SK-N-SH treated with all-trans-retinoic acid at 6 μM for 48 hours (cell line): Measurements from ENCODE around the gene APOBEC4.

Experiments used
- ATAC-seq: fragments of 200-7000 bp; cut with Tn5 transposase; 3 replicates; pipeline ENCODE4 v1.9.1; 2020; ENCODE audit warnings: mild to moderate bottlenecking, moderate library complexity
- ARNTL ChIP-seq: fragments of 450-650 bp; formaldehyde crosslinking; IDR thresholded peaks from 2 replicates; pipeline ENCODE4 v1.5.0; 2020; ENCODE audit warnings: low read depth, mild to moderate bottlenecking, moderate library complexity, borderline replicate concordance
- BACH2 ChIP-seq: fragments of 250-450 bp; sonication (Bioruptor Pico); IDR thresholded peaks from 2 replicates; pipeline ENCODE4 v1.9.0; 2021; ENCODE audit warnings: mild to moderate bottlenecking, borderline replicate concordance
- CSDC2 ChIP-seq: fragments of 250-450 bp; sonication (Bioruptor Pico); IDR thresholded peaks from 2 replicates; pipeline ENCODE4 v1.5.0; 2020; ENCODE audit warnings: mild to moderate bottlenecking, moderate library complexity
- ESRRG ChIP-seq: fragments of 250-450 bp; sonication (Bioruptor Pico); IDR thresholded peaks from 2 replicates; pipeline ENCODE4 v1.6.1; 2021; ENCODE audit warnings: mild to moderate bottlenecking
- GLIS3 ChIP-seq: fragments of 250-450 bp; sonication (Bioruptor Pico); IDR thresholded peaks from 2 replicates; pipeline ENCODE4 v1.5.0; 2020; ENCODE audit warnings: mild to moderate bottlenecking, moderate library complexity
- ISL1 ChIP-seq: fragments of 250-450 bp; sonication (Bioruptor Pico); IDR thresholded peaks from 2 replicates; pipeline ENCODE4 v2.1.2; 2022; ENCODE audit warnings: mild to moderate bottlenecking, moderate library complexity
- OSR1 ChIP-seq: fragments of 250-450 bp; sonication (Bioruptor Pico); IDR thresholded peaks from 2 replicates; pipeline ENCODE4 v1.8.0; 2022; ENCODE audit warnings: moderate library complexity, mild to moderate bottlenecking, inconsistent platforms
- PATZ1 ChIP-seq: fragments of 250-450 bp; sonication (Bioruptor Pico); IDR thresholded peaks from 2 replicates; pipeline ENCODE4 v1.8.0; 2020; ENCODE audit warnings: mild to moderate bottlenecking, moderate library complexity, borderline replicate concordance
- PPARA ChIP-seq: fragments of 250-450 bp; sonication (Bioruptor Pico); IDR thresholded peaks from 2 replicates; pipeline ENCODE4 v1.5.0; 2020; ENCODE audit warnings: mild to moderate bottlenecking, borderline replicate concordance
- RARB ChIP-seq: fragments of 250-450 bp; sonication (Bioruptor Pico); IDR thresholded peaks from 2 replicates; pipeline ENCODE4 v1.8.0; 2021; ENCODE audit warnings: mild to moderate bottlenecking, moderate library complexity
- SNAI2 ChIP-seq: fragments of 250-450 bp; sonication (Bioruptor Pico); IDR thresholded peaks from 2 replicates; pipeline ENCODE4 v1.5.0; 2020; ENCODE audit warnings: mild to moderate bottlenecking, moderate library complexity
- TCF4 ChIP-seq: fragments of 250-450 bp; sonication (Bioruptor Pico); IDR thresholded peaks from 2 replicates; pipeline ENCODE4 v1.8.0; 2021; ENCODE audit warnings: mild to moderate bottlenecking, moderate library complexity, borderline replicate concordance
- ZC3H10 ChIP-seq: fragments of 250-450 bp; sonication (Bioruptor Pico); IDR thresholded peaks from 2 replicates; pipeline ENCODE4 v1.5.1; 2021; ENCODE audit warnings: mild to moderate bottlenecking, moderate library complexity
- ZFP3 ChIP-seq: fragments of 250-450 bp; sonication (Bioruptor Pico); IDR thresholded peaks from 2 replicates; pipeline ENCODE4 v1.5.0; 2020; ENCODE audit warnings: mild to moderate bottlenecking, moderate library complexity
- ZFP30 ChIP-seq: fragments of 450-650 bp; formaldehyde crosslinking; IDR thresholded peaks from 2 replicates; pipeline ENCODE4 v1.5.0; 2022; ENCODE audit warnings: mild to moderate bottlenecking, moderate library complexity
- ZNF565 ChIP-seq: fragments of 450-650 bp; formaldehyde crosslinking; conservative IDR thresholded peaks from 2 replicates; pipeline ENCODE4 v1.5.0; 2020; ENCODE audit warnings: low read depth, mild to moderate bottlenecking, moderate library complexity
- ZNF70 ChIP-seq: fragments of 450-650 bp; formaldehyde crosslinking; IDR thresholded peaks from 2 replicates; pipeline ENCODE4 v1.5.0; 2020; ENCODE audit warnings: mild to moderate bottlenecking, moderate library complexity
- ZNF8 ChIP-seq: fragments of 450-650 bp; formaldehyde crosslinking; IDR thresholded peaks from 2 replicates; pipeline ENCODE4 v1.5.0; 2020; ENCODE audit warnings: mild to moderate bottlenecking, moderate library complexity
- TF ChIP-seq, protein P1 (sequence below): fragments of 250-450 bp; sonication (Bioruptor Pico); IDR thresholded peaks from 2 replicates; pipeline ENCODE4 v1.5.0; 2020; ENCODE audit warnings: mild to moderate bottlenecking, moderate library complexity
- TF ChIP-seq, protein P2 (sequence below): fragments of 250-450 bp; sonication (Bioruptor Pico); IDR thresholded peaks from 2 replicates; pipeline ENCODE4 v1.5.1; 2021; ENCODE audit warnings: mild to moderate bottlenecking, moderate library complexity
- TF ChIP-seq, protein P3 (sequence below): fragments of 250-450 bp; sonication (Bioruptor Pico); IDR thresholded peaks from 2 replicates; pipeline ENCODE4 v1.8.0; 2021; ENCODE audit warnings: low read depth, mild to moderate bottlenecking, moderate library complexity, borderline replicate concordance

The APOBEC4 gene

DNA sequence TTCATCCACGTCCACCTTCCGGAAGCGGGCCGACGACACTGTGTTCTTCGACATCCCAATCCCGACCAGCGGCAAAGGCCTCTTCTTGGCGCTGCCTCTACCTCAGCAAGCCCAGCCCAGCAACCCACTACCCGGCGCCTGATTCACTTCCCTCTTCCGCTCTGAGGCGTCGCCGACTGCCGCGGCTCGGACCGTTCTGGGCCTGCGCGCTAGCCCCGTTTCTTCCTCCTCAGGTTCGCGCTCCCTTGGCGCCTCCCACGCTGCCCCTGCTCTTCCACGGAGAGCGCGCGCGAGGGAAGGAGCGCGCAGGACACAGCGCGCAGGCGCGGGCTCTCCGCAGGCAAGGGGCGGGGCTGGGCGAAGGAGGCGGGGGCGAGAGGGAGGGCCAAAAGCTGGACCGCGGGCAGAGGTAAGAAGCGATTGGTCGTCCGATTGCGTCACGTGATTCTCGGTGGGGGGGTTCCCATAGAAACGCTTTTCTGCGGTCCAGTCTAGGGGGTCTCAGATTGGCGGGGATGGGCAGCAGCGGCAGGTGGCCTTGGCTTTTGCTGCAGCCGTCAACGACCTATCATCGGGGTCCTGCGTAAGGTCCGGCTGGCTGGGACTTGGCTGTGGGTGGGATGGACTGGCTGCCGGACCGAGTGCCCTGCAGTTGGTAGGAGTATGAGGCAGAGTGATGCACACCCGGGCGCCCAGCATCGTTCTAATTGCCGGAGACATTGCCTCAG lies 17.3 kb downstream of the APOBEC4 start, which contains the start of gene ARPC5:
Gene ARPC5 (minus strand): TSS at position 178 of the 728 bp plus-strand sequence. CDS start 124 bp downstream, at position 54.
- TF ChIP-seq ZC3H10 (CRISPR knock-in tag) (peak; percentile 58; the same call in 1 of the 2 replicates), PPARA (no peak), SNAI2 (CRISPR knock-in tag) (no peak)
- peak; percentile 92 for ATAC-seq

GRCh38 chr1:183635099-183635605 lies 18.0 kb downstream of the APOBEC4 start:
- peak; percentile 35 for ATAC-seq
- TF ChIP-seq GLIS3 (CRISPR knock-in tag), result no peak
- no peak for TF ChIP-seq SNAI2 (CRISPR knock-in tag)
- TF ChIP-seq OSR1 (CRISPR knock-in tag), result no peak
- TF ChIP-seq PATZ1 (CRISPR knock-in tag), result no peak
- TF ChIP-seq ZFP3 (CRISPR knock-in tag), result no peak
- TF ChIP-seq ZNF70, result no peak
- no peak for TF ChIP-seq BACH2 (CRISPR knock-in tag)
- TF ChIP-seq, protein P1, sequence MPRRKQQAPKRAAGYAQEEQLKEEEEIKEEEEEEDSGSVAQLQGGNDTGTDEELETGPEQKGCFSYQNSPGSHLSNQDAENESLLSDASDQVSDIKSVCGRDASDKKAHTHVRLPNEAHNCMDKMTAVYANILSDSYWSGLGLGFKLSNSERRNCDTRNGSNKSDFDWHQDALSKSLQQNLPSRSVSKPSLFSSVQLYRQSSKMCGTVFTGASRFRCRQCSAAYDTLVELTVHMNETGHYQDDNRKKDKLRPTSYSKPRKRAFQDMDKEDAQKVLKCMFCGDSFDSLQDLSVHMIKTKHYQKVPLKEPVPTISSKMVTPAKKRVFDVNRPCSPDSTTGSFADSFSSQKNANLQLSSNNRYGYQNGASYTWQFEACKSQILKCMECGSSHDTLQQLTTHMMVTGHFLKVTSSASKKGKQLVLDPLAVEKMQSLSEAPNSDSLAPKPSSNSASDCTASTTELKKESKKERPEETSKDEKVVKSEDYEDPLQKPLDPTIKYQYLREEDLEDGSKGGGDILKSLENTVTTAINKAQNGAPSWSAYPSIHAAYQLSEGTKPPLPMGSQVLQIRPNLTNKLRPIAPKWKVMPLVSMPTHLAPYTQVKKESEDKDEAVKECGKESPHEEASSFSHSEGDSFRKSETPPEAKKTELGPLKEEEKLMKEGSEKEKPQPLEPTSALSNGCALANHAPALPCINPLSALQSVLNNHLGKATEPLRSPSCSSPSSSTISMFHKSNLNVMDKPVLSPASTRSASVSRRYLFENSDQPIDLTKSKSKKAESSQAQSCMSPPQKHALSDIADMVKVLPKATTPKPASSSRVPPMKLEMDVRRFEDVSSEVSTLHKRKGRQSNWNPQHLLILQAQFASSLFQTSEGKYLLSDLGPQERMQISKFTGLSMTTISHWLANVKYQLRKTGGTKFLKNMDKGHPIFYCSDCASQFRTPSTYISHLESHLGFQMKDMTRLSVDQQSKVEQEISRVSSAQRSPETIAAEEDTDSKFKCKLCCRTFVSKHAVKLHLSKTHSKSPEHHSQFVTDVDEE (CRISPR knock-in tag), result no peak
- no peak for TF ChIP-seq RARB (CRISPR knock-in tag)
- no peak for TF ChIP-seq ISL1 (CRISPR knock-in tag)
- no peak for TF ChIP-seq CSDC2
- TF ChIP-seq ZNF565 (CRISPR knock-in tag), result no peak
- TF ChIP-seq TCF4, result no peak
- TF ChIP-seq ARNTL (CRISPR knock-in tag), result no peak
- TF ChIP-seq, protein P2, sequence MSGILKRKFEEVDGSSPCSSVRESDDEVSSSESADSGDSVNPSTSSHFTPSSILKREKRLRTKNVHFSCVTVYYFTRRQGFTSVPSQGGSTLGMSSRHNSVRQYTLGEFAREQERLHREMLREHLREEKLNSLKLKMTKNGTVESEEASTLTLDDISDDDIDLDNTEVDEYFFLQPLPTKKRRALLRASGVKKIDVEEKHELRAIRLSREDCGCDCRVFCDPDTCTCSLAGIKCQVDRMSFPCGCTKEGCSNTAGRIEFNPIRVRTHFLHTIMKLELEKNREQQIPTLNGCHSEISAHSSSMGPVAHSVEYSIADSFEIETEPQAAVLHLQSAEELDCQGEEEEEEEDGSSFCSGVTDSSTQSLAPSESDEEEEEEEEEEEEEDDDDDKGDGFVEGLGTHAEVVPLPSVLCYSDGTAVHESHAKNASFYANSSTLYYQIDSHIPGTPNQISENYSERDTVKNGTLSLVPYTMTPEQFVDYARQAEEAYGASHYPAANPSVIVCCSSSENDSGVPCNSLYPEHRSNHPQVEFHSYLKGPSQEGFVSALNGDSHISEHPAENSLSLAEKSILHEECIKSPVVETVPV (CRISPR knock-in tag), result no peak
- no peak for TF ChIP-seq PPARA
- no peak for TF ChIP-seq ZFP30
- TF ChIP-seq ESRRG, result no peak
- no peak for TF ChIP-seq ZC3H10 (CRISPR knock-in tag)

- ATAC-seq, result no peak
Observed at GRCh38 chr1:183634429-183635065, 18.6 kb downstream of the APOBEC4 start.

DNA sequence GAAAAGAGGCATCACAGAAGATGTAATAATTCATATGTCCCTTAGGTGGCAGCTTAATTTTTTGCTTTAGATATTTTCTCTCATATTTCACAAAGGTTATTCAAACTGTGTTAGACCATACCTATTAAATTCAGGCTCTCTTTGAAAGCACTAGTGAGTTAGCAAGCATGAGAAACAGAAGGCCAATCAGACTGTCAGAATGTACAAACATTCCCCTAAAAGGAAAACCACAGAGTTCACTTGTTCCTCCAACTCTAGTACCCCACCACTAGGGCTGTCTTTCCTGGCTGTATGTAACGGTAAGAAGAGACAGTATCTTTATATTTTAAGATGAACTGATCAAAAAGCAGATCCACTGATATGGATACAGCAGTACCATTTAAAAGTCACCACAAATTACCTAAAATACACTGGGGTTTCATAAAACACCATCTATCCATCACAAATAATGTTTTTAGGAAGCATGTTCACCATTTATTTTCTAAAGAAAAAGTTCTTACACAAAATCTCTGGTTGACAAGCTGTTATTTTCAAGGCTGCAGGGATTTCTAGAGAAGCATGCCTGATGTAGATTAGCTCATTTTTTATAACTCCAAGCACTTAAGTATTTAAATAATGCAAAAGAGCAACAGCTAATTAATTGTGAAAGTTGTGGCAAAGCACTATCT lies 19.3 kb downstream of the APOBEC4 start:
- ATAC-seq, result peak; percentile 64
- TF ChIP-seq ZFP30, result no peak
- TF ChIP-seq ZC3H10 (CRISPR knock-in tag), result no peak
- TF ChIP-seq, protein P3, sequence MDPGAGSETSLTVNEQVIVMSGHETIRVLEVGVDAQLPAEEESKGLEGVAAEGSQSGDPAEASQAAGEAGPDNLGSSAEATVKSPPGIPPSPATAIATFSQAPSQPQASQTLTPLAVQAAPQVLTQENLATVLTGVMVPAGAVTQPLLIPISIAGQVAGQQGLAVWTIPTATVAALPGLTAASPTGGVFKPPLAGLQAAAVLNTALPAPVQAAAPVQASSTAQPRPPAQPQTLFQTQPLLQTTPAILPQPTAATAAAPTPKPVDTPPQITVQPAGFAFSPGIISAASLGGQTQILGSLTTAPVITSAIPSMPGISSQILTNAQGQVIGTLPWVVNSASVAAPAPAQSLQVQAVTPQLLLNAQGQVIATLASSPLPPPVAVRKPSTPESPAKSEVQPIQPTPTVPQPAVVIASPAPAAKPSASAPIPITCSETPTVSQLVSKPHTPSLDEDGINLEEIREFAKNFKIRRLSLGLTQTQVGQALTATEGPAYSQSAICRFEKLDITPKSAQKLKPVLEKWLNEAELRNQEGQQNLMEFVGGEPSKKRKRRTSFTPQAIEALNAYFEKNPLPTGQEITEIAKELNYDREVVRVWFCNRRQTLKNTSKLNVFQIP (CRISPR knock-in tag), result no peak; the same call in 1 of the 2 replicates
- no peak for TF ChIP-seq ZNF8 (CRISPR knock-in tag)
- TF ChIP-seq ESRRG, result no peak
- no peak; the same call in 1 of the 2 replicates for TF ChIP-seq PATZ1 (CRISPR knock-in tag)
- TF ChIP-seq, all 23 proteins: peak for 0

More at GRCh38 chr1:183634429-183635065, 18.6 kb downstream of the APOBEC4 start:
- no peak for TF ChIP-seq ISL1 (CRISPR knock-in tag)
